ENCODE measurements around the gene MEIS1. TPM values are rescaled to one million over a fixed set of nuclear protein-coding genes. Genes with fewer than 3 reads are reported as not detected.

Gene MEIS1
- total RNA-seq, 1 experiment from 2014 or later = 6.4 TPM

GRCh38 chr2:66604976-66605375, 170.1 kb downstream of the MEIS1 start:
- DNase-seq (ENCODE audit: low read depth, low spot score) = no peak
- in situ Hi-C loops (cut with HindIII; ENCODE audit: low pct_unique_long_range_greater_than_20kb, low sequenced_read_pairs) = no loop called here

GRCh38 chr2:66607152-66607551, 172.2 kb downstream of the MEIS1 start:
- DNase-seq (ENCODE audit: low read depth, low spot score) = no peak
- in situ Hi-C loops (cut with HindIII; ENCODE audit: low pct_unique_long_range_greater_than_20kb, low sequenced_read_pairs) = no loop called here

Measured in SK-MEL-5 (cell line).